ENCODE measurements around the gene NTRK3. TPM values are rescaled to one million over a fixed set of nuclear protein-coding genes. Genes with fewer than 3 reads are reported as not detected.

Gene NTRK3
- total RNA-seq, 1 experiment from 2014 or later, result not detected

DNA sequence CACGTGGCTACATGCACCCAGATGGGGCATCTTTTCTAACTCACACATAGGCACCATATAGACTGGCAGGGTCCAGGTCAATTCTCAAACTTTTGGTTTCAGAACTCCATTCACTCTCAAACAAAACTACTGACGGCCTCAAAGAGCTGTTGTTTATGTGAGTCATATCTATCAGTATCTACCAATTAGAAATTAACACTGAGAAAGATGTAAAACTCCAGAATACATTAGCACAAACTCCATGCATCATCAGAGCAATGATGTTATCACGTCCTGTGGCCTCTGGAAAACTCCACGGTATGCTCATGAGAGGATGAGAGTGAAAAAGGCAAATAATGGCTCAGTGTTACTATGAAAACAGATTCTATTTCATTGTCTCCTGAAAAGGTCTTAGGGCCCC, 116.1 kb downstream of the NTRK3 start:
- DNase-seq, result no peak
- Histone ChIP-seq H2AFZ (ENCODE audit: low read length) (no peak overlapping the region), H3K9ac (ENCODE audit: low read length) (no peak overlapping the region), H3K9me2 (replicated peaks; ENCODE audit: low read length) (no peaks in the 10 kb centered on the region), H3K27me3 (ENCODE audit: low read length) (no peaks in the 10 kb centered on the region), H3K4me3 (ENCODE audit: low read length) (no peak overlapping the region), H4K20me1 (ENCODE audit: low read length) (no peaks in the 10 kb centered on the region), H3K27ac (ENCODE audit: low read length) (no peak overlapping the region), H3F3A (ENCODE audit: low read length, unreplicated experiment) (no peaks in the 10 kb centered on the region), H3K4me1 (ENCODE audit: insufficient read depth, low read length) (no peaks in the 10 kb centered on the region), H3K4me2 (ENCODE audit: low read length) (no peak overlapping the region), H3K79me2 (ENCODE audit: low read length) (no peaks in the 10 kb centered on the region), H3K36me3 (ENCODE audit: low read depth, low read length) (no peaks in the 10 kb centered on the region), H3K9me3 (ENCODE audit: low read length) (no peaks in the 10 kb centered on the region)
- ATAC-seq, result no peak
- no TSS peak for BruUV-seq (replicated peaks)
- intact Hi-C loops (cut with micrococcal nuclease), result no loop called here
- TF ChIP-seq EZH2phosphoT487 (IDR thresholded peaks at IDR 0.05; ENCODE audit: borderline replicate concordance, low read length), result no peak
- TF ChIP-seq EZH2 (IDR thresholded peaks at IDR 0.05; ENCODE audit: low read length, unreplicated experiment), result no peak
- TF ChIP-seq, protein P1, sequence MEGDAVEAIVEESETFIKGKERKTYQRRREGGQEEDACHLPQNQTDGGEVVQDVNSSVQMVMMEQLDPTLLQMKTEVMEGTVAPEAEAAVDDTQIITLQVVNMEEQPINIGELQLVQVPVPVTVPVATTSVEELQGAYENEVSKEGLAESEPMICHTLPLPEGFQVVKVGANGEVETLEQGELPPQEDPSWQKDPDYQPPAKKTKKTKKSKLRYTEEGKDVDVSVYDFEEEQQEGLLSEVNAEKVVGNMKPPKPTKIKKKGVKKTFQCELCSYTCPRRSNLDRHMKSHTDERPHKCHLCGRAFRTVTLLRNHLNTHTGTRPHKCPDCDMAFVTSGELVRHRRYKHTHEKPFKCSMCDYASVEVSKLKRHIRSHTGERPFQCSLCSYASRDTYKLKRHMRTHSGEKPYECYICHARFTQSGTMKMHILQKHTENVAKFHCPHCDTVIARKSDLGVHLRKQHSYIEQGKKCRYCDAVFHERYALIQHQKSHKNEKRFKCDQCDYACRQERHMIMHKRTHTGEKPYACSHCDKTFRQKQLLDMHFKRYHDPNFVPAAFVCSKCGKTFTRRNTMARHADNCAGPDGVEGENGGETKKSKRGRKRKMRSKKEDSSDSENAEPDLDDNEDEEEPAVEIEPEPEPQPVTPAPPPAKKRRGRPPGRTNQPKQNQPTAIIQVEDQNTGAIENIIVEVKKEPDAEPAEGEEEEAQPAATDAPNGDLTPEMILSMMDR (conservative IDR thresholded peaks at IDR 0.05; ENCODE audit: low read depth, low read length), result no peak
- ChIA-PET CTCF (no interaction called here), POLR2A (ENCODE audit: unreplicated experiment) (no interaction called here)

DNA sequence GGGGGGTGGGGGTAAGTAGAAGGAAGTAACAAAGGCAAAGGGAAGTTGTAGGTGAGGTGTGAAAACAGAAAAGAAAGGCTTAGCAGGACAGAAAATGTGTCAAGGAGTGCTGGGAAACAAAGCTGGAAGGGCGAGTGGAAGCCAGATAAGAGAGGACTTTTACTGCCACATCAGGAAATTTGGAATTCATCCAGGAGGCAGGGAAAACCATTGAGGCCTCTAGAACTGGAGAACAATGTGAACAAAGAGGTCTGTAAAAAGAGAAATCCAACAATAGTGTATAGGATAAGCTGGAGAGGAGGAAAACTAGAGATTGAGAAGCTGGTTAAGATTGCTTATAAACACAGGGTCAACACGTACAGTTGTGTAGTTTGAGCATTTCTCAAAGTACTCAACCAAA, 116.6 kb downstream of the NTRK3 start:
- Histone ChIP-seq H3K36me3 (ENCODE audit: low read depth, low read length) (no peaks in the 10 kb centered on the region), H3K9me3 (ENCODE audit: low read length) (no peaks in the 10 kb centered on the region), H3K27ac (ENCODE audit: low read length) (no peak overlapping the region), H3K27me3 (ENCODE audit: low read length) (no peaks in the 10 kb centered on the region), H3K4me1 (ENCODE audit: insufficient read depth, low read length) (no peaks in the 10 kb centered on the region), H4K20me1 (ENCODE audit: low read length) (no peaks in the 10 kb centered on the region), H2AFZ (ENCODE audit: low read length) (no peak overlapping the region), H3F3A (ENCODE audit: low read length, unreplicated experiment) (no peaks in the 10 kb centered on the region), H3K4me2 (ENCODE audit: low read length) (no peak overlapping the region), H3K79me2 (ENCODE audit: low read length) (no peaks in the 10 kb centered on the region), H3K4me3 (ENCODE audit: low read length) (no peak overlapping the region), H3K9ac (ENCODE audit: low read length) (no peak overlapping the region), H3K9me2 (replicated peaks; ENCODE audit: low read length) (no peaks in the 10 kb centered on the region)
- no peak for DNase-seq
- TF ChIP-seq EZH2 (IDR thresholded peaks at IDR 0.05; ENCODE audit: low read length, unreplicated experiment) (no peak), EZH2phosphoT487 (IDR thresholded peaks at IDR 0.05; ENCODE audit: borderline replicate concordance, low read length) (no peak)
- TF ChIP-seq, protein P1 (conservative IDR thresholded peaks at IDR 0.05; ENCODE audit: low read depth, low read length), result no peak
- no peak for ATAC-seq
- BruUV-seq (replicated peaks), result no TSS peak
- intact Hi-C loops (cut with micrococcal nuclease), result no loop called here
- ChIA-PET POLR2A (ENCODE audit: unreplicated experiment) (no interaction called here), CTCF (no interaction called here)

DNA sequence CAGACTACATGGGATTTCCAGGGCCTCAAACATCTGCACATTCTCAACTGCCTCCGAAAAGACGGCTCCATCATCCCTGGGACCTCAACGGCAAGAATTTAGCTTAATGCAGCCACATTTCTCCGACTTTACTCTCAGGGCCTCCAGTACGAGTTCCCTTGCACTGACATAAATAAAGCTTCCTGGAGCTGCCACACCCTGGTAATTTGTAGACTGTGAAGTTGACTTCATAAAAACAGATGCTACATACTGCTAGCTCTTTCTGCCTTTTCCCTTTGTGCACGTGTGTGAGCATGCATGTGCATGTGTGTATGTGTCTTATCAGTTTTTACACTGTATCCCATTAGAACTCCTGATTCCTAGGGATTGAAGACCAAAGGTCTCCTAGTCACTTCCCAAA, 122.7 kb downstream of the NTRK3 start:
- no peak overlapping the region for H3K4me2 ChIP-seq (ENCODE audit: low read length)
- ChIA-PET POLR2A (ENCODE audit: unreplicated experiment) (no interaction called here), CTCF (no interaction called here)
- ATAC-seq (no peak), DNase-seq (no peak)
- H3F3A ChIP-seq (ENCODE audit: low read length, unreplicated experiment), result no peaks in the 10 kb centered on the region
- no peaks in the 10 kb centered on the region for H3K9me3 ChIP-seq (ENCODE audit: low read length)
- no peak overlapping the region for H3K9ac ChIP-seq (ENCODE audit: low read length)
- H3K9me2 ChIP-seq (replicated peaks; ENCODE audit: low read length), result no peaks in the 10 kb centered on the region
- H3K36me3 ChIP-seq (ENCODE audit: low read depth, low read length), result no peaks in the 10 kb centered on the region
- intact Hi-C loops (cut with micrococcal nuclease), result no loop called here
- no peaks in the 10 kb centered on the region for H3K79me2 ChIP-seq (ENCODE audit: low read length)
- no peaks in the 10 kb centered on the region for H3K27me3 ChIP-seq (ENCODE audit: low read length)
- no peaks in the 10 kb centered on the region for H3K4me1 ChIP-seq (ENCODE audit: insufficient read depth, low read length)
- no TSS peak for BruUV-seq (replicated peaks)
- H3K27ac ChIP-seq (ENCODE audit: low read length), result no peak overlapping the region
- H3K4me3 ChIP-seq (ENCODE audit: low read length), result no peak overlapping the region
- H4K20me1 ChIP-seq (ENCODE audit: low read length), result no peaks in the 10 kb centered on the region
- TF ChIP-seq, protein P1 (conservative IDR thresholded peaks at IDR 0.05; ENCODE audit: low read depth, low read length), result no peak
- TF ChIP-seq EZH2phosphoT487 (IDR thresholded peaks at IDR 0.05; ENCODE audit: borderline replicate concordance, low read length), result no peak
- no peak for TF ChIP-seq EZH2 (IDR thresholded peaks at IDR 0.05; ENCODE audit: low read length, unreplicated experiment)
- no peak overlapping the region for H2AFZ ChIP-seq (ENCODE audit: low read length)

Measured in PC-3 (cell line).